IMR-90 (cell line): Measurements from ENCODE around the gene RAB20. TPM values are rescaled to one million over a fixed set of nuclear protein-coding genes. Genes with fewer than 3 reads are reported as not detected.

Experiments used
- ATAC-seq: fragments of 200-7000 bp; cut with Tn5 transposase; 2 replicates; pipeline ENCODE4 v1.9.1; 2020; ENCODE audit warnings: low read depth, mild to moderate bottlenecking, moderate library complexity
- BruUV-seq: library from RNA; stranded (reverse); fragments of 400-500 nt; replicated peaks from 2 replicates; lab custom pipeline; 2021; lab: Mats Ljungman, UMichigan
- CTCF ChIA-PET: fragments of 300-600 bp; formaldehyde crosslinking; extraction: SDS; loops from one replicate; lab custom pipeline; 2021; ENCODE audit warnings: antibody characterized with exemption; lab: Yijun Ruan, JAX
- POLR2A ChIA-PET: fragments of 300-600 bp; sonication (Branson Sonifier 250); formaldehyde crosslinking; loops from one replicate; lab custom pipeline; 2022; ENCODE audit warnings: antibody characterized with exemption; ENCODE audit not compliant: unreplicated experiment; lab: Charles Lee
- DNase-seq: peaks from one replicate; pipeline ENCODE4 v3.0.0; 2013
- H2AFZ ChIP-seq: replicated peaks from 2 replicates; pipeline ENCODE3; 2013; ENCODE audit warnings: low read length, mild to moderate bottlenecking; ENCODE audit not compliant: poor library complexity
- H2AK5ac ChIP-seq: 2 replicates; pipeline ENCODE4 v1.6.1; 2013; ENCODE audit warnings: low read depth, low read length, inconsistent platforms
- H2AK9ac ChIP-seq: replicated peaks from 2 replicates; pipeline ENCODE3; 2013; ENCODE audit warnings: mild to moderate bottlenecking, low read depth, low read length, moderate library complexity; ENCODE audit not compliant: poor library complexity
- H2BK120ac ChIP-seq: 2 replicates; pipeline ENCODE4 v1.6.1; 2013; ENCODE audit warnings: low read depth, low read length, inconsistent platforms
- H2BK15ac ChIP-seq: 3 replicates; pipeline ENCODE4 v1.6.1; 2013; ENCODE audit warnings: low read depth, low read length, inconsistent platforms
- H2BK20ac ChIP-seq: 2 replicates; pipeline ENCODE4 v1.6.1; 2013; ENCODE audit warnings: low read depth, mild to moderate bottlenecking, inconsistent platforms, low read length, moderate library complexity
- H2BK5ac ChIP-seq: 2 replicates; pipeline ENCODE4 v1.6.1; 2013; ENCODE audit warnings: mild to moderate bottlenecking, low read depth, low read length, inconsistent platforms; ENCODE audit not compliant: poor library complexity, severe bottlenecking
- H3K14ac ChIP-seq: replicated peaks from 2 replicates; pipeline ENCODE4 v1.6.1; 2013; ENCODE audit warnings: low read depth, low read length, inconsistent platforms
- H3K18ac ChIP-seq: 2 replicates; pipeline ENCODE4 v1.6.1; 2013; ENCODE audit warnings: low read depth, low read length, control low read depth
- H3K23ac ChIP-seq: 2 replicates; pipeline ENCODE4 v1.6.1; 2013; ENCODE audit warnings: low read depth, low read length, inconsistent platforms
- H3K27ac ChIP-seq: 2 replicates; pipeline ENCODE4 v1.5.1; 2013; ENCODE audit warnings: mild to moderate bottlenecking, control low read depth, low read length; ENCODE audit not compliant: insufficient read depth
- H3K27me3 ChIP-seq: 2 replicates; pipeline ENCODE4 v1.6.1; 2013; ENCODE audit warnings: low read length; ENCODE audit not compliant: control insufficient read depth, insufficient read depth
- H3K36me3 ChIP-seq: 2 replicates; pipeline ENCODE4 v1.6.1; 2013; ENCODE audit warnings: low read length, mixed read lengths; ENCODE audit not compliant: control insufficient read depth, insufficient read depth
- H3K4ac ChIP-seq: 2 replicates; pipeline ENCODE4 v1.6.1; 2013; ENCODE audit warnings: low read depth, low read length, inconsistent platforms
- H3K4me1 ChIP-seq: 2 replicates; pipeline ENCODE4 v1.6.1; 2013; ENCODE audit warnings: low read length, mixed read lengths; ENCODE audit not compliant: control insufficient read depth, insufficient read depth
- H3K4me2 ChIP-seq: 2 replicates; pipeline ENCODE4 v1.6.1; 2013; ENCODE audit warnings: low read depth, mild to moderate bottlenecking, control low read depth, low read length, moderate library complexity
- H3K4me3 ChIP-seq: 2 replicates; pipeline ENCODE4 v1.5.1; 2013; ENCODE audit warnings: low read depth, mild to moderate bottlenecking, control low read depth, low read length, moderate library complexity; ENCODE audit not compliant: insufficient read depth
- H3K56ac ChIP-seq: 2 replicates; pipeline ENCODE4 v1.6.1; 2013; ENCODE audit warnings: low read length, inconsistent platforms; ENCODE audit not compliant: insufficient read depth; ENCODE audit errors: extremely low read depth
- H3K79me1 ChIP-seq, 2 experiments: 2 replicates each; pipeline ENCODE4 v1.6.1; 2013; ENCODE audit warnings: low read length in 2 of 2, inconsistent platforms in 1 of 2, low read depth in 1 of 2
- H3K9ac ChIP-seq: 2 replicates; pipeline ENCODE4 v1.6.1; 2013; ENCODE audit warnings: low read depth, low read length, control low read depth
- H3K9me1 ChIP-seq: 2 replicates; pipeline ENCODE4 v1.6.1; 2013; ENCODE audit warnings: low read length, inconsistent platforms; ENCODE audit not compliant: insufficient read depth
- H3K9me3 ChIP-seq: 2 replicates; pipeline ENCODE4 v1.6.1; 2013; ENCODE audit warnings: low read length; ENCODE audit not compliant: control insufficient read depth, insufficient read depth
- H4K20me1 ChIP-seq: 2 replicates; pipeline ENCODE4 v1.6.1; 2013; ENCODE audit warnings: low read length, inconsistent platforms; ENCODE audit not compliant: insufficient read depth
- H4K5ac ChIP-seq: 2 replicates; pipeline ENCODE4 v1.6.1; 2013; ENCODE audit warnings: mild to moderate bottlenecking, low read depth, low read length, control low read depth
- H4K8ac ChIP-seq, 2 experiments: 2 replicates each; pipeline ENCODE4 v1.6.1; 2013; ENCODE audit warnings: low read depth in 2 of 2, low read length in 2 of 2, control low read depth in 1 of 2, inconsistent platforms in 1 of 2
- H4K91ac ChIP-seq: 2 replicates; pipeline ENCODE4 v1.6.1; 2013; ENCODE audit warnings: low read depth, low read length, inconsistent platforms; ENCODE audit not compliant: insufficient read depth
- BHLHE40 ChIP-seq: fragments of 150-350 bp; IDR thresholded peaks from 2 replicates; pipeline ENCODE4 v1.6.1; 2016; ENCODE audit warnings: mild to moderate bottlenecking, low read depth, low read length
- CEBPB ChIP-seq: IDR thresholded peaks from 2 replicates; pipeline ENCODE4 v1.6.1; 2012; ENCODE audit warnings: low read depth, low read length, improper control_type of control experiment
- CHD1 ChIP-seq: IDR thresholded peaks from 2 replicates; pipeline ENCODE4 v1.6.1; 2012; ENCODE audit warnings: low read depth, low read length, improper control_type of control experiment
- CTCF ChIP-seq: conservative IDR thresholded peaks from 2 replicates; pipeline ENCODE4 v1.5.1; 2012; ENCODE audit warnings: mild to moderate bottlenecking, low read depth, low read length, improper control_type of control experiment
- ELK1 ChIP-seq: fragments of 150-350 bp; IDR thresholded peaks from 2 replicates; pipeline ENCODE4 v1.6.1; 2016; ENCODE audit warnings: low read depth, mild to moderate bottlenecking, low read length, moderate library complexity, borderline replicate concordance
- FOS ChIP-seq: fragments of 150-350 bp; IDR thresholded peaks from 2 replicates; pipeline ENCODE4 v1.6.1; 2016; ENCODE audit warnings: low read depth, low read length
- MAFK ChIP-seq: IDR thresholded peaks from 2 replicates; pipeline ENCODE4 v1.6.1; 2012; ENCODE audit warnings: low read depth, low read length, improper control_type of control experiment
- MAZ ChIP-seq: IDR thresholded peaks from 2 replicates; pipeline ENCODE4 v1.6.1; 2012; ENCODE audit warnings: low read depth, mild to moderate bottlenecking, low read length, improper control_type of control experiment, moderate library complexity, borderline replicate concordance
- MXI1 ChIP-seq: IDR thresholded peaks from 2 replicates; pipeline ENCODE4 v1.6.1; 2012; ENCODE audit warnings: low read depth, mild to moderate bottlenecking, low read length, moderate library complexity, borderline replicate concordance
- POLR2A ChIP-seq: IDR thresholded peaks from 2 replicates; pipeline ENCODE4 v1.6.1; 2012; ENCODE audit warnings: mild to moderate bottlenecking, low read depth, low read length
- RAD21 ChIP-seq: IDR thresholded peaks from 2 replicates; pipeline ENCODE4 v1.6.1; 2012; ENCODE audit warnings: low read length, improper control_type of control experiment
- RCOR1 ChIP-seq: IDR thresholded peaks from 2 replicates; pipeline ENCODE4 v1.6.1; 2012; ENCODE audit warnings: mild to moderate bottlenecking, low read length, improper control_type of control experiment; ENCODE audit not compliant: insufficient replicate concordance
- RFX5 ChIP-seq: IDR thresholded peaks from 2 replicates; pipeline ENCODE4 v1.8.0; 2012; ENCODE audit warnings: low read depth, mild to moderate bottlenecking, low read length, moderate library complexity
- SMC3 ChIP-seq: fragments of 150-350 bp; IDR thresholded peaks from 2 replicates; pipeline ENCODE4 v1.6.1; 2016; ENCODE audit warnings: low read depth, mild to moderate bottlenecking, antibody characterized with exemption, low read length, moderate library complexity
- USF2 ChIP-seq: fragments of 150-350 bp; IDR thresholded peaks from 2 replicates; pipeline ENCODE4 v1.6.1; 2017; ENCODE audit warnings: mild to moderate bottlenecking, antibody characterized with exemption, low read length, low read depth
- WGBS, 2 experiments: methylation state at CpG; one replicate each; pipeline versions ENCODE4 v1.1.5 to v1.1.7; 2013; ENCODE audit warnings: missing lambda C conversion rate in 2 of 2; ENCODE audit not compliant: insufficient read length in 1 of 2; ENCODE audit errors: extremely low coverage in 2 of 2; 5-methylcytosine and 5-hydroxymethylcytosine counted together
- dilution Hi-C: fragments of 300-500 bp; cut with HindIII; formaldehyde crosslinking; loops from one replicate; pipeline ENCODE4 v1.14.3; 2018; ENCODE audit warnings: low sequenced_read_pairs; ENCODE audit not compliant: unreplicated experiment
- in situ Hi-C: fragments of 300-500 bp; cut with MboI; formaldehyde crosslinking; loops from 3 replicates; pipeline ENCODE4 v1.14.3; 2019; ENCODE audit warnings: low sequenced_read_pairs, inconsistent platforms, mixed read lengths
- intact Hi-C: fragments of 100-400 bp; cut with micrococcal nuclease; formaldehyde crosslinking; loops from 2 replicates; pipeline ENCODE4 v1.10.0; 2022
- polyA plus RNA-seq, 3 experiments: library from polyadenylated mRNA; depleted of rRNA; stranded (reverse); fragments of >200 nt; gene quantifications; 2 replicates each; pipeline ENCODE4 v1.2.3, GENCODE V29; 2012; ENCODE audit warnings: low replicate concordance in 1 of 3
- total RNA-seq: library from RNA; depleted of rRNA; stranded (reverse); fragments of >200 nt; gene quantifications from 2 replicates; pipeline ENCODE4 v1.2.3, GENCODE V29; 2012

Gene RAB20
- total and polyA plus RNA-seq, 2 of the 4 experiments (the other 2 are of a cell fraction), result 3.8 to 5.1 TPM

- H2BK120ac ChIP-seq, result no peak overlapping the region
- peaks cover 5% of the 10 kb centered on the region for H4K20me1 ChIP-seq
- peaks cover 73% of the 10 kb centered on the region for H3K36me3 ChIP-seq
- no peak overlapping the region for H3K14ac ChIP-seq
- no peak overlapping the region for H3K4ac ChIP-seq
- H3K4me1 ChIP-seq, result peaks cover 18% of the 10 kb centered on the region
- dilution Hi-C loops, result no loop called here
- H4K91ac ChIP-seq, result no peak overlapping the region
- no peak overlapping the region for H4K8ac ChIP-seq
- H2BK5ac ChIP-seq, result no peak overlapping the region
- DNase-seq, result no peak
- no peak overlapping the region for H2BK15ac ChIP-seq
- no peak overlapping the region for H2AFZ ChIP-seq
- TF ChIP-seq RCOR1, result no peak
- TF ChIP-seq SMC3, result no peak
- no peak for TF ChIP-seq FOS
- no peak for TF ChIP-seq MAZ
- TF ChIP-seq CHD1, result no peak
- TF ChIP-seq CEBPB, result no peak
- no peak for TF ChIP-seq BHLHE40
- TF ChIP-seq MAFK, result no peak
- TF ChIP-seq MXI1, result no peak
- TF ChIP-seq RFX5, result no peak
- TF ChIP-seq RAD21, result no peak
- no peak for TF ChIP-seq CTCF
- TF ChIP-seq USF2, result no peak
- TF ChIP-seq ELK1, result no peak
- TF ChIP-seq POLR2A, result no peak
- H3K9me3 ChIP-seq, result no peaks in the 10 kb centered on the region
- POLR2A ChIA-PET, result no interaction called here
- BruUV-seq, result no TSS peak
- H3K27ac ChIP-seq, result no peak overlapping the region
- H3K56ac ChIP-seq, result no peak overlapping the region
- H3K4me3 ChIP-seq, result no peak overlapping the region
- peaks cover 12 to 15% of the 10 kb centered on the region in 2 experiments; a peak in 3 of 4 replicates for H3K79me1 ChIP-seq
- H3K4me2 ChIP-seq, result no peak overlapping the region
- H3K18ac ChIP-seq, result no peak overlapping the region
- H3K9me1 ChIP-seq, result peaks cover 11% of the 10 kb centered on the region
- H3K9ac ChIP-seq, result no peak overlapping the region
- no peak overlapping the region for H2BK20ac ChIP-seq
- CTCF ChIA-PET, result no interaction called here
- no peak overlapping the region for H2AK9ac ChIP-seq
- no peak overlapping the region for H3K23ac ChIP-seq
- ATAC-seq, result no peak
- intact Hi-C loops, result loop anchor here (5.0 kb wide), 1 partner anchor 51 kb away; the partner anchor contains the start of gene RAB20
- in situ Hi-C loops, result no loop called here
- no peaks in the 10 kb centered on the region for H3K27me3 ChIP-seq
- WGBS, 2 experiments, result 93% methylated on average over 29 of the region's 31 CpGs; no CpG with 5 or more reads in 1 of the 2 experiments
- H2AK5ac ChIP-seq, result no peak overlapping the region
- H4K5ac ChIP-seq, result no peak overlapping the region
Measured at GRCh38 chr13:110511509-110512181, 49.9 kb downstream of the RAB20 start.
